Loucy (cell line): ENCODE results near the gene ATOH8.

ENCODE experiments used
- CTCF ChIP-seq: fragments of 200-600 bp; sonication (generic); conservative IDR thresholded peaks from 2 replicates; pipeline ENCODE4 v1.5.1; 2014; ENCODE audit warnings: mild to moderate bottlenecking, antibody characterized with exemption, low read length
- EZH2phosphoT487 ChIP-seq: fragments of 200-600 bp; IDR thresholded peaks from 2 replicates; pipeline ENCODE4 v1.6.1; 2018; ENCODE audit warnings: antibody characterized with exemption, mild to moderate bottlenecking, moderate library complexity, borderline replicate concordance

- no peak for TF ChIP-seq CTCF
- TF ChIP-seq EZH2phosphoT487: no peak
Observed at GRCh38 chr2:85718885-85719492, 34.8 kb upstream of the ATOH8 start.
